CD4-positive, alpha-beta T cell (primary cell): ENCODE data around the gene PPP1R9B. TPM values are rescaled to one million over a fixed set of nuclear protein-coding genes. Genes with fewer than 3 reads are reported as not detected.

ENCODE experiments used
- ATAC-seq: fragments of 200-7000 bp; cut with Tn5 transposase; one replicate; pipeline ENCODE4 v1.10.0; 2022; ENCODE audit warnings: mild to moderate bottlenecking; ENCODE audit not compliant: poor library complexity
- CTCF ChIA-PET: fragments of 350-600 bp; sonication (Branson Sonifier 250); formaldehyde crosslinking; loops from one replicate; lab custom pipeline; 2021; ENCODE audit warnings: antibody characterized with exemption, inconsistent platforms; lab: Charles Lee
- POLR2A ChIA-PET: fragments of 350-600 bp; sonication (Branson Sonifier 250); formaldehyde crosslinking; loops from one replicate; lab custom pipeline; 2021; ENCODE audit warnings: antibody characterized with exemption, inconsistent platforms; lab: Charles Lee
- DNase-seq, 14 experiments: peaks; one replicate each; pipeline ENCODE4 v3.0.0-alpha.2; 2013 to 2020; ENCODE audit warnings: mixed read lengths in 2 of 14
- H3K27ac ChIP-seq, 2 donors: one replicate each; pipeline versions ENCODE4 v1.5.1 to v1.7.0; 2013; ENCODE audit warnings: low read length in 2 of 2, low read depth in 1 of 2, mild to moderate bottlenecking in 1 of 2
- H3K27me3 ChIP-seq, 2 experiments: 1 replicate in 1 of 2; 2 replicates in 1 of 2; pipeline versions ENCODE4 v1.6.1 to v1.7.0; 2013; ENCODE audit warnings: low read length in 2 of 2, control low read depth in 1 of 2, mild to moderate bottlenecking in 1 of 2, moderate library complexity in 1 of 2; ENCODE audit not compliant: insufficient read depth in 2 of 2, control insufficient read depth in 1 of 2
- H3K36me3 ChIP-seq: one replicate; pipeline ENCODE4 v1.6.1; 2013; ENCODE audit warnings: low read length, control low read depth; ENCODE audit not compliant: insufficient read depth
- H3K4me1 ChIP-seq: one replicate; pipeline ENCODE4 v1.6.1; 2013; ENCODE audit warnings: low read length, control low read depth; ENCODE audit not compliant: insufficient read depth
- H3K4me3 ChIP-seq: one replicate; pipeline ENCODE4 v1.5.1; 2013; ENCODE audit warnings: mild to moderate bottlenecking, low read length, moderate library complexity
- H3K9me3 ChIP-seq, 2 experiments: 1 replicate in 1 of 2; 2 replicates in 1 of 2; pipeline versions ENCODE4 v1.6.1 to v1.7.0; 2013; ENCODE audit warnings: low read length in 2 of 2, mild to moderate bottlenecking in 2 of 2, control low read depth in 1 of 2, moderate library complexity in 1 of 2; ENCODE audit not compliant: control insufficient read depth in 1 of 2, insufficient read depth in 1 of 2
- H3K27ac Mint-ChIP-seq: one replicate; pipeline ENCODE4 v1.8.0; 2020; ENCODE audit warnings: mixed read lengths
- H3K27me3 Mint-ChIP-seq: one replicate; pipeline ENCODE4 v1.8.0; 2021; ENCODE audit warnings: mixed read lengths
- H3K36me3 Mint-ChIP-seq: one replicate; pipeline ENCODE4 v1.8.0; 2021; ENCODE audit warnings: low read depth, mixed read lengths
- H3K4me1 Mint-ChIP-seq: one replicate; pipeline ENCODE4 v1.8.0; 2021; ENCODE audit warnings: low read depth, mixed read lengths
- H3K4me3 Mint-ChIP-seq: one replicate; pipeline ENCODE4 v1.8.0; 2020; ENCODE audit warnings: mild to moderate bottlenecking, mixed read lengths
- H3K9me3 Mint-ChIP-seq: one replicate; pipeline ENCODE4 v1.8.0; 2020; ENCODE audit warnings: mixed read lengths
- CTCF ChIP-seq: fragments of 200-600 bp; IDR thresholded peaks from one replicate; pipeline ENCODE4 v1.8.0; 2022; ENCODE audit warnings: antibody characterized with exemption, mild to moderate bottlenecking
- intact Hi-C, 2 experiments: fragments of 100-400 bp; cut with DNase I in 1 of 2; cut with micrococcal nuclease in 1 of 2; formaldehyde crosslinking; loops; one replicate each; pipeline versions ENCODE4 v1.15.1 to v1.9.0; 2023 to 2025; cut with DNase I, micrococcal nuclease
- total RNA-seq, 174 experiments: library from RNA in 2 of 174; stranded (reverse) in 2 of 174; gene quantifications; one replicate each; pipeline ENCODE4 v1.2.3 and lab custom pipeline; 2021 to 2026

Gene PPP1R9B
- total RNA-seq, 2 experiments from 2014 or later = 53.4 to 55.7 TPM

- Mint-ChIP-seq H3K4me1 (peaks cover 12% of the 10 kb centered on the region), H3K36me3 (no peaks in the 10 kb centered on the region), H3K27ac (no peak overlapping the region), H3K9me3 (no peaks in the 10 kb centered on the region), H3K27me3 (no peaks in the 10 kb centered on the region), H3K4me3 (no peak overlapping the region)
- intact Hi-C loops = loop anchor here in 1 of 2 experiments (5.0 kb wide), 1 partner anchor 38 kb away; the partner anchor contains the start of gene SAMD14
- Histone ChIP-seq H3K9me3 (no peaks in the 10 kb centered on the region), H3K36me3 (no peaks in the 10 kb centered on the region), H3K4me3 (no peak overlapping the region), H3K4me1 (peaks cover 18% of the 10 kb centered on the region), H3K27ac (no peak overlapping the region), H3K27me3 (no peaks in the 10 kb centered on the region)
- no peak for DNase-seq
- CTCF ChIA-PET = interaction anchor here (0.6 to 1.9 kb wide), 15 partner anchors 8 to 128 kb away, joined by 3 to 8 read pairs (median 5); partner anchors contain the start of genes PDK2 and TMEM92
- TF ChIP-seq CTCF = no peak
- no peak for ATAC-seq
- POLR2A ChIA-PET = interaction anchor here (0.7 to 0.9 kb wide), 3 partner anchors 32 to 102 kb away, joined by 3 to 4 read pairs (median 3); partner anchors contain the start of genes COL1A1 and PDK2
Observed at GRCh38 chr17:50169881-50170459, 19.5 kb upstream of the PPP1R9B start.

- Histone ChIP-seq H3K27ac (no peak overlapping the region), H3K4me3 (peak overlapping the region; percentile 26), H3K4me1 (peaks cover 18% of the 10 kb centered on the region), H3K27me3 (no peaks in the 10 kb centered on the region), H3K9me3 (no peaks in the 10 kb centered on the region), H3K36me3 (no peaks in the 10 kb centered on the region)
- peak; percentile 88 for ATAC-seq
- H3K9me3 Mint-ChIP-seq = no peaks in the 10 kb centered on the region
- H3K36me3 Mint-ChIP-seq = no peaks in the 10 kb centered on the region
- H3K27ac Mint-ChIP-seq = peak overlapping the region; percentile 58
- CTCF ChIA-PET = interaction anchor here (0.6 to 1.9 kb wide), 15 partner anchors 8 to 129 kb away, joined by 3 to 8 read pairs (median 5); partner anchors contain the start of genes PDK2 and TMEM92
- H3K4me1 Mint-ChIP-seq = peaks cover 12% of the 10 kb centered on the region
- TF ChIP-seq CTCF = peak; percentile 30
- peak; percentile 32 to 84 (median 56) for DNase-seq
- POLR2A ChIA-PET = interaction anchor here (0.7 to 0.9 kb wide), 3 partner anchors 32 to 103 kb away, joined by 3 to 4 read pairs (median 3); partner anchors contain the start of genes COL1A1 and PDK2
- H3K27me3 Mint-ChIP-seq = no peaks in the 10 kb centered on the region
- H3K4me3 Mint-ChIP-seq = peak overlapping the region; percentile 63
- intact Hi-C loops = loop anchor here in 1 of 2 experiments (5.0 kb wide), 1 partner anchor 37 kb away; the partner anchor contains the start of gene SAMD14
Observed at GRCh38 chr17:50169121-50169764, 18.8 kb upstream of the PPP1R9B start.

- Histone ChIP-seq H3K36me3 (no peaks in the 10 kb centered on the region), H3K27me3 (no peaks in the 10 kb centered on the region), H3K4me1 (peaks cover 18% of the 10 kb centered on the region), H3K4me3 (no peak overlapping the region), H3K27ac (no peak overlapping the region), H3K9me3 (no peaks in the 10 kb centered on the region)
- ChIA-PET POLR2A (no interaction called here), CTCF (interaction anchor here (1.9 kb wide), 1 partner anchor 74 kb away, joined by 6 read pairs; the partner anchor contains the start of gene PDK2)
- peaks cover 18% of the 10 kb centered on the region for H3K4me1 Mint-ChIP-seq
- ATAC-seq (no peak), DNase-seq (no peak)
- no peaks in the 10 kb centered on the region for H3K27me3 Mint-ChIP-seq
- no peak for TF ChIP-seq CTCF
- H3K4me3 Mint-ChIP-seq = no peak overlapping the region
- peak overlapping the region; percentile 58 for H3K27ac Mint-ChIP-seq
- intact Hi-C loops = loop anchor here in 1 of 2 experiments (5.0 kb wide), 1 partner anchor 36 kb away; the partner anchor contains the start of gene SAMD14
- no peaks in the 10 kb centered on the region for H3K36me3 Mint-ChIP-seq
- H3K9me3 Mint-ChIP-seq = no peaks in the 10 kb centered on the region
Observed at GRCh38 chr17:50168319-50168718, 17.8 kb upstream of the PPP1R9B start.
